Activated CD8-positive, alpha-beta memory T cell treated with anti-CD3 and anti-CD28 coated beads, Interleukin-2, amount 10 ng/mL, durations not matched to agents 7 days and 5 days (primary cell): ENCODE data around the gene SCN5A. TPM values are rescaled to one million over a fixed set of nuclear protein-coding genes. Genes with fewer than 3 reads are reported as not detected.

ENCODE experiments used
- ATAC-seq: fragments of 150-1000 bp; cut with Tn5 transposase; one replicate; pipeline ENCODE4 v1.10.0; 2021; ENCODE audit warnings: moderate library complexity
- CTCF ChIA-PET: fragments of 350-600 bp; sonication (Branson Sonifier 250); formaldehyde crosslinking; loops from one replicate; lab custom pipeline; 2021; ENCODE audit warnings: antibody characterized with exemption; lab: Charles Lee
- DNase-seq: peaks from one replicate; pipeline ENCODE4 v3.0.0-alpha.2; 2020
- H3K27ac Mint-ChIP-seq: one replicate; pipeline ENCODE4 v1.8.0; 2021; ENCODE audit warnings: mild to moderate bottlenecking, mixed read lengths
- H3K27me3 Mint-ChIP-seq: one replicate; pipeline ENCODE4 v1.8.0; 2021; ENCODE audit warnings: mixed read lengths
- H3K36me3 Mint-ChIP-seq: one replicate; pipeline ENCODE4 v1.8.0; 2021; ENCODE audit warnings: mild to moderate bottlenecking, mixed read lengths
- H3K4me1 Mint-ChIP-seq: one replicate; pipeline ENCODE4 v1.8.0; 2021; ENCODE audit warnings: mixed read lengths
- H3K4me3 Mint-ChIP-seq: one replicate; pipeline ENCODE4 v1.8.0; 2021; ENCODE audit warnings: mild to moderate bottlenecking, moderate library complexity, mixed read lengths
- H3K9me3 Mint-ChIP-seq: one replicate; pipeline ENCODE4 v1.8.0; 2022; ENCODE audit warnings: low read depth, mixed read lengths
- total RNA-seq, 2 experiments: library from RNA; stranded (reverse); gene quantifications; one replicate each; pipeline ENCODE4 v1.2.3, GENCODE V29; 2021

The SCN5A gene
- total RNA-seq, 2 experiments from 2014 or later, result not detected

DNA sequence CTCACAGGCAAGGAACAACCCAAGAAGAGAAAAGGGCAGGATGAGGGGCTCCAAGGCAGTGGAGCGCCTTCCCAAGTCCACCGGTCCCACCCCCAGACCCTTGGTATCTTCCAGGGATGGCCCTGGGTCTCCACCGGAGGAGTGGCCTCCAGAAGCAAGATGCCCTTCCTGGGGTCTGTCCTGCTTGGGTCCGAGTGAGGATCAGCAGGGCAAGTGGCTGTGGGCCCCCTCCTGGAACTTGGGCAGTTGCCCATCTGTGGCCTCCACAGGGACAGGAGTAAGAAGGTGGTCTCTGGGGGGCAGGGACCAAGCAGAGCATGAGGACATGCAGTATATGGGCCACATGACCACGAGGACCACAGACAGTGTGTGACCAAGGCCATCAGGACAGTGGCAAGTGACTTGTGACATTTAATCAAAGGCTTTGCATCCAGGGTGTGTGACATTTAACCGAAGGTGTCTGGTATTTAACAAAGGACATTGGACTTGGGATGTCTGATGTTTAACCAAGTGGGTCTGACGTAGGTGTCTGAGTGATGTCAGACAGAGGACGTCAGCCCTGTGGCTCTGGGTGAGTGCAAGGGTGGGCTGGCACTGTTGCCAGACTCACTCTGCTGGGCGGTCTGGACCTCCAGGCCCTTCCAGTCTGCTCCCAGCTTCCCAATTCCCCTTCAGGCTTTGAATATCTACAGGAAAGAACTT is 34.7 kb downstream of the SCN5A start:
- H3K36me3 Mint-ChIP-seq, result no peaks in the 10 kb centered on the region
- no peak overlapping the region for H3K4me3 Mint-ChIP-seq
- no peak overlapping the region for H3K27ac Mint-ChIP-seq
- no peaks in the 10 kb centered on the region for H3K9me3 Mint-ChIP-seq
- ATAC-seq, result no peak
- no peaks in the 10 kb centered on the region for H3K4me1 Mint-ChIP-seq
- no peak for DNase-seq
- peaks cover 4% of the 10 kb centered on the region for H3K27me3 Mint-ChIP-seq
- CTCF ChIA-PET, result no interaction called here

DNA sequence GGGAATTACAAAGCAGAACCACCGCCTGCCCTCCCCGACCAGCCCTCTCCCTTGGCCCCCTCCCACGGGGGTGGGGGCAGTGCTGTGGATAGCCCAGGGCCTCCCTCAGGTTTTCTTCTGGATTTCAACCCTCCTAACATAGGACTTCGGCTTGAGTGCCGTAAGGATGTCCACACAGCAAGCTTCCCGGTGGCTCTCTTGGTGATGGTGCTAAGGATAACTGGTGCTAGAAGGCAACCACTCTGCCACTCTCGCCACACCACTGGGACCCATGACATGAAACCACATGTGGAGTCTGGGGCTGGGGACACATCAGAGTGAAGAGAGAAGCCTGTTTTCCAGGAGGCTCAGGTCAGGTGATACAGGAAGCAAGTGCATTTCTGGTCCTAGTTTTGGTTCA is 35.4 kb downstream of the SCN5A start:
- no peaks in the 10 kb centered on the region for H3K36me3 Mint-ChIP-seq
- H3K27ac Mint-ChIP-seq, result no peak overlapping the region
- no peak for ATAC-seq
- CTCF ChIA-PET, result no interaction called here
- no peak for DNase-seq
- H3K4me3 Mint-ChIP-seq, result no peak overlapping the region
- no peaks in the 10 kb centered on the region for H3K9me3 Mint-ChIP-seq
- H3K4me1 Mint-ChIP-seq, result no peaks in the 10 kb centered on the region
- H3K27me3 Mint-ChIP-seq, result peaks cover 4% of the 10 kb centered on the region

DNA sequence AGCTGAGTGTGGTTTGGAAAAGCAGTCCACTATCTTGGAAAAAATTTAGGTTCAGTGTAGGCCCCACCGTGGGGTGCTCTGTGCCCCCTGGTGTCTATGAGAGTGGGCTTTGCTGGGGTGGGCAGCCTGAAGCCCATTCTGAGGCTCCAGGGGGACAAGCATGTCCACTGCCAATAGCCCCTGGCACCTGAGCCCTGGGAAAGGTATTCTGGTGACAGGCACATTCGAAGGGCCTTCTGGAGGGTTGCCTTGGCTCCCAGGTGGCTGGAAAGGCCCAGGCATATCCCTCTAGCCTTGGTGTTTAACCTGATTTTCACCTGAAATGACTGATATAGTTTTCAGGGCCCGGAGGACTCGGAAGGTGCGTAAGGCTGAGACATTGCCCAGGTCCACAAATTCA is 36.1 kb downstream of the SCN5A start:
- no peak for DNase-seq
- no peak overlapping the region for H3K4me3 Mint-ChIP-seq
- H3K27ac Mint-ChIP-seq, result no peak overlapping the region
- H3K27me3 Mint-ChIP-seq, result peaks cover 2% of the 10 kb centered on the region
- ATAC-seq, result no peak
- CTCF ChIA-PET, result no interaction called here
- no peaks in the 10 kb centered on the region for H3K36me3 Mint-ChIP-seq
- H3K4me1 Mint-ChIP-seq, result peaks cover 1% of the 10 kb centered on the region
- H3K9me3 Mint-ChIP-seq, result no peaks in the 10 kb centered on the region

DNA sequence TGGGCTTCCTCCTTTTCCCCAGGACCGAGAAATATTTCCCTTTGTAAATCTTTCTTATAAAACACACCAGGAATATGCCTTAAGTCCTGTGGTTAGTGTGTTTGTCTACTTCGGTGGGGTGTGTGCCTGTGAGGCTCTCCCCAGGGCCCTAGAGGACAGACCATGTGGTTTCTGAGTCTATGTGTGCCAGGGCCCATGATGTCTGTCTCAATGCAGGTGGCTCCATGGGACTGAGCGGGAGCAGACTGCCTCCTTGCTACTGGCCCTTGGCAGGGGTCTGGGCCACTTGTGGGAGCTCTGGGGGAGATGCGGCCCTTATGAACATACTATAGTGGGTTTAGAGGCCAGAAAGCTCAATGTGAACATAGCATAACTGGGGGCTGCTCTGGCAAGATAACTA is 37.6 kb downstream of the SCN5A start:
- Mint-ChIP-seq H3K36me3 (no peaks in the 10 kb centered on the region), H3K9me3 (no peaks in the 10 kb centered on the region), H3K4me1 (peaks cover 1% of the 10 kb centered on the region), H3K27me3 (no peaks in the 10 kb centered on the region), H3K4me3 (no peak overlapping the region), H3K27ac (no peak overlapping the region)
- DNase-seq (no peak), ATAC-seq (no peak)
- CTCF ChIA-PET, result no interaction called here

DNA sequence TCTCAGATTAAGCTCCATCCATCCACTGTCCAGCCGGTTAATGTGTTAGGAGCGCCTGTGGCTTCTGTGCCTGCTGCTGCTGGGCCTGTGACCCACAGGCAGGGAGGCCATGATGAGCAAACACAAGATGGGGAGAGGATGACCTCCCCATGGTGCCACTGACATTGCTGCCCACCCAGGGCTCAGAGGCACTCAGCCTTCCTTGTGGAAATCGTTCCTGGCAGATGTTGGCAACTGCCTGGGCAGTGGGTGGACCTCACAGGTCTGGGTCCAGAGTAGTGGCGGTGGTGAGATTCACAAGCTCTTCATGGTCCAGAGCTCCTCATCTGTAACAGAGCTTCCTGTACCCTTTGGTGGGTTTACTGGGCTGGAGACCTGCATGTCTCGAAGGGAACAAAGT is 38.6 kb downstream of the SCN5A start:
- DNase-seq (no peak), ATAC-seq (no peak)
- H3K27me3 Mint-ChIP-seq, result no peaks in the 10 kb centered on the region
- no peak overlapping the region for H3K27ac Mint-ChIP-seq
- H3K9me3 Mint-ChIP-seq, result no peaks in the 10 kb centered on the region
- no peak overlapping the region for H3K4me3 Mint-ChIP-seq
- no peaks in the 10 kb centered on the region for H3K36me3 Mint-ChIP-seq
- peaks cover 1% of the 10 kb centered on the region for H3K4me1 Mint-ChIP-seq
- CTCF ChIA-PET, result no interaction called here

DNA sequence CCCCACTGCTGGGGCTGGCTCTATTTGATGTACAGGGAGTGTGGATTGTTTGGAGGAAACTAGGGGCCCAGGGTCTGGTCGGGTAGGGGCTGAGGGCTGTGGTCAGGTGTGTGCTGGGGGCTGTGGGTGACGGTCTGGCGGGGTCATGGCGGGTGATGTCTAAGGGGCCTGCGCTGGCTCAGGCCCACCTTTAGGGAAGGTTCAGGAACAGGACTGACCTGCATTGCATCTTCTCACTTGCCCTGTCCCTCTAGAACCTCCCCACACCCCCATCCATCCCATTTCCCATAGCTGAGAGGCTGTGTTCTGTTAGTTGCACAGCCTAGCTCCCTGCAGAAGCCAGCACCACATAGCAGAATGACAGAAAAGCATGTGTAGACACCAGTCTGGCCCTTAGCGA is 39.1 kb downstream of the SCN5A start:
- no peak for DNase-seq
- Mint-ChIP-seq H3K27ac (no peak overlapping the region), H3K27me3 (no peaks in the 10 kb centered on the region), H3K4me3 (no peak overlapping the region), H3K36me3 (no peaks in the 10 kb centered on the region), H3K9me3 (no peaks in the 10 kb centered on the region), H3K4me1 (peaks cover 1% of the 10 kb centered on the region)
- ATAC-seq, result no peak
- CTCF ChIA-PET, result no interaction called here

DNA sequence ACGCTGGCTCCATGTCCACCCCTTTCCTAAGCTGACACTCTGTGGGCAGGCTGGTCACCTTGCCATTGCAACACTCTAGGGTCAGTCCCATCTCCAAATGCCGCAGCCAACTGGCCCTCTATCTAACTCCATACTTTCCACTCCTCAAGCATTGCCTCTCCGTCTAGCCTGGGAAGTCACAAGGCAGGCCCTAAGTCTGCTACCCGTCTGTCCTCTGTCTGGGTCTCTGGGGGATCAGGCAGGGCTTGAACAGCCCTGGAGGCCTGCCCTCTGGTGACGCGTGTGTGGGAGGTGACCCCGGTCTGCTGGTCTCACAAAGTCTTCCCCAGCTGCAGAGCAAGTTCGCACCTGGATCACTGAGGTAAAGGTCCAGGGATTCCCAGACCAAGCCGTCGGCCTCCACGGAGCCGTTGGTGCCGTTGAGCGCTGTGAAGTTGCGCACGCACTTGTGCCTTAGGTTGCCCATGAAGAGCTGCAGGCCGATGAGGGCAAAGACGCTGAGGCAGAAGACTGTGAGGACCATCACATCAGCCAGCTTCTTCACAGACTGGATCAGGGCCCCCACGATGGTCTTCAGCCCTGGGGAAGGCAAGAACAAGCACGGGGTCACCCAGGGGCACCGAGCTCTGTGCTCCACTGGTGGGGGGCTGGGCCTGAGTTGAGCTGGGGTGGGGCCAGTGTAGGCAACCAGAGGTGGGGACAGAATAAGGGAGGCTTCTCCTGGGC is 39.9 kb downstream of the SCN5A start:
- no peaks in the 10 kb centered on the region for H3K9me3 Mint-ChIP-seq

DNA sequence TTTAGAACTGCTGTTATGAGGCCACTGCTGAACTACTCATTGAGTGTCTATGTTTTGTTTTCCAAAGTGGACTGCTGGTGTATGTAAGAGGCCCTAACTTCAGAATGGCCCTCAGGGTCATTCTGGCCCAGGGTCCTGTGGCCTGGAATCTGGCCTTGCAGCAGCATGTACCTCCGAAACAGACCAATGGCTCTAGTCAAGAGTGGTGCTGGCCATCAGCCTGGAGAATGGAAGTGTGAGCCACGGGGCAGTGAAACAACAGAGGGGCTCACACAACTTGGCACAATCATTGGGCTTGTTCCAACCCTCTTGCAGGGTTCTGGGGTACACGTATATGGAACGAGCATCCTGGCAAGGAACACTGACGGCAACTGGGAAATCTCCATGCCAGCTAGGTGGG is 40.5 kb downstream of the SCN5A start:
- Mint-ChIP-seq H3K9me3 (no peaks in the 10 kb centered on the region), H3K27me3 (no peaks in the 10 kb centered on the region), H3K4me3 (no peak overlapping the region), H3K27ac (no peak overlapping the region), H3K4me1 (peaks cover 1% of the 10 kb centered on the region), H3K36me3 (no peaks in the 10 kb centered on the region)
- CTCF ChIA-PET, result no interaction called here
- ATAC-seq (no peak), DNase-seq (no peak)

More for the DNA sequence above, 39.9 kb downstream of the SCN5A start:
- Mint-ChIP-seq H3K27me3 (no peaks in the 10 kb centered on the region), H3K4me3 (no peak overlapping the region), H3K27ac (no peak overlapping the region), H3K36me3 (no peaks in the 10 kb centered on the region), H3K4me1 (peaks cover 1% of the 10 kb centered on the region)
- DNase-seq, result no peak
- CTCF ChIA-PET, result no interaction called here
- ATAC-seq, result no peak

DNA sequence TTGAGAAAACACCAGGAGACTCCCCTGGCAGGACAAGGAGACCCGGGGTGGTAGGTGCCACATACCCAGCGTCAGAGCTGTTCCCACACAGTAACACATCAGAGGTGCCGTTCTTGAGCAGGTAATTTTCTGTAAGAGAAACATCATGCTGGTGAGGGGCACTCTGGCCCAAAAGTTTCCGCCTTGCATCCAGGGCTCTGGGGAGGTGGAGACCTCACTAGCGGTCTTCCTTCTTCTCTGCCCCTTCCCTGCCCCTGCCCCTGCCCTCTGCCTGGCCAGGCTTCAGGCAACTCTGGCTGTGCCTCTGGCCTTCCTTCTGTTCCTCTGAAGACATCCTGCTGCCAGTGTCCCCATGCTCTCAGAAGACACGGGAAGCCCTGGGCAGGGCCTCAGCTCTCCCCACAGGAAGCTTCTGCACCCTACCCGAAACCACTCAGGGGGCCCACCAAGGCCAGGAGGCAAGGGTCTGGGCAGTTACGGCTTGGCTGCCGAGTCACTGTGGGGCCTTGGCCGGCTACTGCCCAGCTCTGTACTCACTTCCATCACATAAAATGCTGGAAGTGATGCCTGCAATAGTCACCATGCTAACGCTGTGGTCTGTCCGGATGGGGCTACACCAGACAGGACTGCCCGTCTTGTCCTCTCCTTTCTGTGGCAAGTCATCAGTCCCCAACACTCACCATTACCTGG is 41.3 kb downstream of the SCN5A start:
- H3K4me3 Mint-ChIP-seq, result no peak overlapping the region
- CTCF ChIA-PET, result no interaction called here

DNA sequence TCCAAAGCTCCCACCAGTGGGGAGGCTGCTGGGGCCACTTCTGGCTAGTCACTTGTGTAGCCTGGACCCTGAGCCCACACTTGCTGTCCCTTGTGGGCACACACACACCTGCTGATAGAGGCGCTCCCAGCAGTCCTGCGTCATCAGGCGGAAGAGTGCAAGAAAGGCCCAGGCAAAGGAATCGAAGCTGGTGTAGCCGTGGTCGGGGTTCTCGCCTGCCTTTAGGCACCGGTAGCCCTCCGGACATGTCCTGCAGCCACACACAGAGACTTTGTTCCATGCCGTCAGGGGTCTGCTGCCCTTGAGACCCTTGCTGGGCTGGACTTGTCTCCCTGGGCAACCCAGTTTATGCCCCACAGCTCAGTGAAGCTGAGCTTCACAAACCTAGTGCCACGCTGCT is 42.9 kb downstream of the SCN5A start:
- ATAC-seq, result no peak

More for the DNA sequence above, 41.3 kb downstream of the SCN5A start:
- H3K9me3 Mint-ChIP-seq, result no peaks in the 10 kb centered on the region
- H3K27me3 Mint-ChIP-seq, result no peaks in the 10 kb centered on the region
- DNase-seq (no peak), ATAC-seq (no peak)
- H3K4me1 Mint-ChIP-seq, result peaks cover 1% of the 10 kb centered on the region
- no peak overlapping the region for H3K27ac Mint-ChIP-seq
- H3K36me3 Mint-ChIP-seq, result no peaks in the 10 kb centered on the region

DNA sequence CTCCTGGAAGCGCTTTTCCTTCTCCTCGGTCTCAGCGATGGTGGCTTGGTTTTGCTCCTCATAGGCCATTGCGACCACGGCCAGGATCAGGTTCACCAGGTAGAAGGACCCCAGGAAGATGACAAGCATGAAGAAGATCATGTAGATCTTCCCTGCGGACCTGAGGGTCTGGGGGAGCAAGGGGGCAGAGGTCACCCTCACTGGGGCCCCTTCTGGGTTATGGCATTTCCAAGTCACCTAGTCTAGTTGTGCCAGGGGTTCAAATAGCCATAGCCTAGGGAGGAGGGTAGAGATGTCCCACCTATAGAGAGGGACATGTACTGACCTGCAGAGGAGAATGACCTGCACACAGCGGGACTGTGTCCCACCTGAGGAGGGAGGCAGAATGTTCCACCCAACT is 43.5 kb downstream of the SCN5A start:
- no peak overlapping the region for H3K27ac Mint-ChIP-seq
- no peaks in the 10 kb centered on the region for H3K27me3 Mint-ChIP-seq
- no peak overlapping the region for H3K4me3 Mint-ChIP-seq
- CTCF ChIA-PET, result no interaction called here
- H3K9me3 Mint-ChIP-seq, result no peaks in the 10 kb centered on the region
- ATAC-seq (no peak), DNase-seq (no peak)
- peaks cover 1% of the 10 kb centered on the region for H3K4me1 Mint-ChIP-seq
- no peaks in the 10 kb centered on the region for H3K36me3 Mint-ChIP-seq

More for the DNA sequence above, 42.9 kb downstream of the SCN5A start:
- Mint-ChIP-seq H3K4me3 (no peak overlapping the region), H3K4me1 (peaks cover 1% of the 10 kb centered on the region), H3K36me3 (no peaks in the 10 kb centered on the region), H3K9me3 (no peaks in the 10 kb centered on the region), H3K27ac (no peak overlapping the region), H3K27me3 (no peaks in the 10 kb centered on the region)
- CTCF ChIA-PET, result no interaction called here
- no peak for DNase-seq

DNA sequence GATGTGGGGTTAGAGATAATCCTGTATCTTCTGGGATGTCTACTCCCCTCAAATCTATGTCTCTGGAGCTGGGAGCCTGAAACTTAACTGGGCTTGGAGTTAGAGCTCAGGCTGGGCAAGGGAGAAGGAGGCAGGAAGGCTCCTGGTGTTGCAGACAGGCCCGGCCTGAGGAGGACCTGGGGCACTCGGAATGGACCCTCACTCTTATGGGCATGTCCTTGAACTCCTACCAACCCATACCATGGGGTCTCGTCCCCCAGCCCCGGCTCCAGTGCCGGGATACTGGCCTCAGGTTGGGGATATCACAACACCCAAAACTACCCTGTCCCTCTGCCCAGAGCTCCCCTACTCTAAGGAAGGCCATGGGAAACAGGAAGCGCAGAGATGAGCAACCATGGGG is 45.2 kb downstream of the SCN5A start:
- CTCF ChIA-PET, result interaction anchor here (1.2 kb wide), 1 partner anchor 47 kb away, joined by 3 read pairs; no protein-coding TSS in a partner anchor
- Mint-ChIP-seq H3K27me3 (no peaks in the 10 kb centered on the region), H3K9me3 (no peaks in the 10 kb centered on the region), H3K4me3 (no peak overlapping the region), H3K27ac (no peak overlapping the region), H3K36me3 (no peaks in the 10 kb centered on the region), H3K4me1 (peaks cover 1% of the 10 kb centered on the region)
- ATAC-seq, result no peak
- no peak for DNase-seq

DNA sequence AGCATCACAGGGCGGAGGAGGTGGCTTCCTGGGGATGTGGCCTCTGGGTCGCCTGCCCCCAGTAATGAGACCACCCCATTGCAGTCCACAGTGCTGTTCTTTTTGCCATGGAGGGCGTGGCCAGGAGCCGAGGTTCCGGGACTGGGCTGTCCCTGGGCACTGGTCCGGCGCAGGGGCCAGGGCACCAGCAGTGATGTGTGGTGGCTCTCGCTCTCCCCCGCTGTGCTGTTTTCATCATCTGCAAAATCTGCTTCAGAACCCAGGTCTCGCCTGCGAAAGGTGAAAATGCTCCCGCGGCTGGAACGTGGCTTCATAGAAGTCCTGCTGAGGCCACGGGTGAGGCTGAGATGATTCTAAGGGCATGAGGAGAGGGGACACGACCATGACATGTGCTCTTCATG is 45.8 kb downstream of the SCN5A start:
- no peaks in the 10 kb centered on the region for H3K27me3 Mint-ChIP-seq
- H3K9me3 Mint-ChIP-seq, result no peaks in the 10 kb centered on the region
- H3K4me3 Mint-ChIP-seq, result no peak overlapping the region
- H3K27ac Mint-ChIP-seq, result no peak overlapping the region
- H3K36me3 Mint-ChIP-seq, result no peaks in the 10 kb centered on the region
- CTCF ChIA-PET, result no interaction called here
- ATAC-seq (no peak), DNase-seq (no peak)
- peaks cover 1% of the 10 kb centered on the region for H3K4me1 Mint-ChIP-seq
